ENCODE data around the gene LGR4. TPM values are rescaled to one million over a fixed set of nuclear protein-coding genes. Genes with fewer than 3 reads are reported as not detected.

LGR4 gene
- polyA plus RNA-seq, 3 donors, result 109 to 151 (median 136) TPM

- no peak for DNase-seq (ENCODE audit: extremely low read depth in 1 of 11, low read depth in 9 of 11, low spot score in 4 of 11)
Observed at GRCh38 chr11:27373392-27373791, 99.2 kb downstream of the LGR4 start.

GRCh38 chr11:27372164-27372563, 100.4 kb downstream of the LGR4 start:
- DNase-seq (ENCODE audit: extremely low read depth in 1 of 11, low read depth in 9 of 11, low spot score in 4 of 11), result no peak

GRCh38 chr11:27371489-27371888, 101.1 kb downstream of the LGR4 start:
- no peak for DNase-seq (ENCODE audit: extremely low read depth in 1 of 11, low read depth in 9 of 11, low spot score in 4 of 11)

- DNase-seq (ENCODE audit: extremely low read depth in 1 of 11, low read depth in 9 of 11, low spot score in 4 of 11), result no peak
Observed at GRCh38 chr11:27370374-27370773, 102.2 kb downstream of the LGR4 start.

DNA sequence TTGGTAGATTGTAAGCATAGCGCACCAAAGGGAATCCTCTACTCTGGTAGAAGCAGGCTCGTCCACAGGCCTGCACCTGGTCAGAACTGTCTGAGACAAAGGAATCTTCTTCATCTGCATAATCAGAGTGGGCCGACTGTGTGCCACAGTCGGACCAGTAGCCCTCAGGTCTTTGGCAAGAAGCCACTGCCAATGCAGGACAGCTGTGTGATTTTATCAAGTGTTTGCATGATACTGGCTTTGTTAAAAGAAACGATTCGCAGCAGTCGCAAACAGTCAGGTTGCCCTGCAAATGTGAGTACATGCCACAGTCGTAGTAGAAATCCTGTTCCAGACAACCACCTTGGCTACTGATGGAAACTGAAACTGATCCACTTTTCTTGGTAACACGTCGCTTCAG, 104.7 kb downstream of the LGR4 start:
- DNase-seq (ENCODE audit: extremely low read depth in 1 of 11, low read depth in 9 of 11, low spot score in 4 of 11), result no peak

GRCh38 chr11:27363576-27364117, 108.9 kb downstream of the LGR4 start:
- DNase-seq (ENCODE audit: extremely low read depth in 1 of 11, low read depth in 9 of 11, low spot score in 4 of 11), result no peak

GRCh38 chr11:27362749-27363575, 109.6 kb downstream of the LGR4 start, which contains the start of gene CCDC34:
CCDC34 (minus strand) TSS chr11:27363215; CDS start chr11:27363194, 21 bp downstream.
- DNase-seq (ENCODE audit: extremely low read depth in 1 of 11, low read depth in 9 of 11, low spot score in 4 of 11), result peak; percentile 82 to 96 (median 92)

- no peak for DNase-seq (ENCODE audit: extremely low read depth in 1 of 11, low read depth in 9 of 11, low spot score in 4 of 11)
Observed at GRCh38 chr11:27361649-27362431, 110.8 kb downstream of the LGR4 start.

- no peak for DNase-seq (ENCODE audit: extremely low read depth in 1 of 11, low read depth in 9 of 11, low spot score in 4 of 11)
Observed at GRCh38 chr11:27358296-27358695, 114.3 kb downstream of the LGR4 start.

DNA sequence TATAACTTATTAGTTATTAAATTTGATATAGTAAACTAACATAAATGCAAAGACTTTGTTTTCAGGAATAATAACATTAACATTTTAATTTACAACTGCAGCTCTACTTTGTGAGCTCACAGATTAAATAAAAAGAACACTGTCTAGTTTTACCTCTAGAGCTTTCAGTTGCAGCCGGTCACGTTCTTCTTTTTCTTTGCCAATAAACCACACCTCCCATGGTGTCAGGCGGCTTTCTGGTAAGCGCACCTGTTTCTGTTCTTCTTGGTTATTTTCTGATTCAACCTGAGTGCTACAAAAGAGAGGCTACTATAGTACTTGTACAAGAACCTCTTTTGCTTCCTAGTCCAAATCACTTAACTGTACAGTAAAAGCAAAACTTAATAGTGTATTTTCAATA, 115.3 kb downstream of the LGR4 start:
- no peak for DNase-seq (ENCODE audit: extremely low read depth in 1 of 11, low read depth in 9 of 11, low spot score in 4 of 11)

DNA sequence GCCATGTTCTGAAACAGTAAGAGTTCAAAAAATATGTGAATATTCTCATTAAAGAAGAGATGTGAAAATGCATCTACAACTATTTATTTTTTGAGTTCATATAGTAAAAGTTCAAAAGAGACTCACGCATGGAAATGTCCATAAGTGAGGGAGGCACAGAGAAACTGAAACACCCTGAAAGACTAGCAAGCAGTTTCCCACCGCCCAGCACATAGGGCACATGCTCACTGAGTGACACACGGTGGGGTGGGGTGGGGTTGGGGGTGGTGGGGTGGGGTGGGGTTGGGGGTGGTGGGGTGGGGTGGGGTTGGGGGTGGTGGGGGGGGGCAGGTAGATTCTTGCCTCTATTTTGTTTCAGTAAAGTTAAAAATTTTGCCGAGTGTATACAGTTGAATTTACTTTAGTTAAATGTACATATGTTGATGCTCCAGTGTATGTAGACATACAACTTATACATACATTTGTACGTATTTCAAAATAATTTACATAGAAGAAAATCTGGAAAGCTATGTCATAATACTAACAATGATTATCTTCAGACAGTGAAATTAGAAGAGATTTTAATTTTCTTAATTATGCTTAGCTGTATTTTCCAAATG, 115.9 kb downstream of the LGR4 start:
- DNase-seq (ENCODE audit: extremely low read depth in 1 of 11, low read depth in 9 of 11, low spot score in 4 of 11), result no peak

GRCh38 chr11:27355575-27356104, 117.0 kb downstream of the LGR4 start:
- no peak for DNase-seq (ENCODE audit: extremely low read depth in 1 of 11, low read depth in 9 of 11, low spot score in 4 of 11)

DNA sequence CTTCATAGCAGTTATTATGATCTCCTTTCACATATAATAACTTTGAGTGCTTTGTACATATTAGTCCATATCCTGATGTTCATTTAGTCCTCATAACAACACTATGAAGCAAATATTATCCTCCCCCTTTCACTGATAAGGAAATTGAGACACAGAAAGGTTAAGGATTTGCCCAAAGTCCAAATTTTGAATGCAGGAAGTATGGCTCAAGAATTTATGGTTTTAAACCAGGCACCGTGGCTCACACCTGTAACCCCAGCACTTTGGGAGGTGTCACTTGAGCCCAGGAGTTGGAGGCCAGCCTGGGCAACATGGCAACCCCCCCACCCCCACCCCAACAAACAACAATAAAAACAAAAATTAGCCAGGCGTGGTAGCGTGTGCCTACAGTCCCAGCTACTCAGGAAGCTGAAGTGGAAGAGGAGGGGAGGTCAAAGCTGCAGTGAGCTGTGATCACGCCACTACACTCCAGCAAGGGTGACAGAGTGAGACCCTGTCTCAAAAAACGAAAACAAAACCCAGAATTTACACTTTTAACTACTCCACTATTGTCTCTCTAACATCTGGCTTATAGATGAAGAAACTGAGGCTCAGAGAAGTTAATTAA, 118.1 kb downstream of the LGR4 start:
- no peak for DNase-seq (ENCODE audit: extremely low read depth in 1 of 11, low read depth in 9 of 11, low spot score in 4 of 11)

DNA sequence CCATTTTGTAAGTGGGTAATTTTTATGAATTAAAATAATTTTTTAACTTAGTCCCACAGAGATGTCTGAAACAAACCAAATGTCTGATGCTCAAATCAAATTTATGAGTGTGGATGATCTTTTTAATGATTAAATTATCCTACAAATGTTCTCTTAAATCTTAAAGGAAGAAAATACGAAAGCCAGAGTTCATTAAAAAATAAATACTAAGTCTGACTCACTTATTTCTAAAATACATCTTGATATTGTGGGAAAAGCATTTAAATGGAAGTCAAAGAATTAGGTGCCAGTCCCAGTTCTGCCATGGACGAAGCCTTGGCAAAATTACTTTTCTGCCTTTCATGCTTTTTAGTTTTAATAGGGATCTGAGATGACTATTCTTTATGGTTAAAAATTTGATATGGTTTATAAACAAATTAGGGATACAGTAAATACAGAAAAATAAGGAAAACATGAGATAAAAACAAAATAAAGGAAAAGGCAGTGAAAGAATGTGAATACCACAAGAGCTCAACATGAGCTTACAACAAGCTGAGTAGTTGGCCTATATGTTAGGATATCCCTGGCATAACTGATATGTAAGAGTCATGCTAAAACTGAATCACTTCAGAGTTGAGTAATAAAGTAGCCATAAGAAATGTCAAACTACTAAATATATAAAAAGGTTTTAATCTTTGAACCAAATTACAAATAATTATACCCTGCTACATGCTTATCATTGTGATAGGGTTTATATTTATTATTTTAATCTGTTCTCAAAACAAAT, 118.8 kb downstream of the LGR4 start:
- DNase-seq (ENCODE audit: extremely low read depth in 1 of 11, low read depth in 9 of 11, low spot score in 4 of 11), result no peak

DNA sequence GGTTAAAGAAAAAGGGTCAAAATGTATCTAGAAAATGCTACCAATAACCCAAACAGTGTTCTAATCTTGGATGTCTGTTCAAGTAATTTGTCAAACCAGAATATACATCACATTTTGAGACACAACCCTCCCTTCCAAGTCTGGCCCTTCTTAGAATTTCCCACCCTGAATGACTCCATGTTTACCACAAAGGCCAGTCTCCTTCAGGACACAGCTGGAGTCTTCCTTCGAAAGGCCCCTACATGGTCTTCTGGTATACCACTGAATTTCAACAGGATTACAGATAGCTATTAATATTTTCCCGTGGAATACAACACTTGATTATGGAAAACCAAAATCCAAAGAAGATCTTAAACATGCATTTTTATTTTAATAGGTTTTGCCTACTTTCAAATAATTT, 119.8 kb downstream of the LGR4 start:
- no peak for DNase-seq (ENCODE audit: extremely low read depth in 1 of 11, low read depth in 9 of 11, low spot score in 4 of 11)

DNA sequence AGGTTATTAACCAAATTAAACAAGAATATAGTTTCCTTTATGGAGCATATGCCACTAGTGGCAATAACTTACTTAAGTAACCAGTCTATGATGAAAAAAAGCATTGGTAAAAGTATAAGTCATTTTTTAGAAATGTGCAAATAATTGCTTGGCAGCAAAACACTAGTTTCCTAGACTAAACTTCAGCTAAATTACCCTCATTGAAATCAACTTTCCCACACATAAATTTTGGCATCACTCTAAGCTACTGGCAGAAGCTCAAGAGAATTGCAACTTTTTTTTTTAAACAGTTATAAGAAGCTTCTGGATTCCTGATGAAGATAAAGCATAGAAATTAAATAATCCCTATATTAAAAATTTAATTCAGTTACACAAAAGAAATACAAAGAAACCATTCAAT, 122.1 kb downstream of the LGR4 start:
- no peak for DNase-seq (ENCODE audit: extremely low read depth in 1 of 11, low read depth in 9 of 11, low spot score in 4 of 11)

DNA sequence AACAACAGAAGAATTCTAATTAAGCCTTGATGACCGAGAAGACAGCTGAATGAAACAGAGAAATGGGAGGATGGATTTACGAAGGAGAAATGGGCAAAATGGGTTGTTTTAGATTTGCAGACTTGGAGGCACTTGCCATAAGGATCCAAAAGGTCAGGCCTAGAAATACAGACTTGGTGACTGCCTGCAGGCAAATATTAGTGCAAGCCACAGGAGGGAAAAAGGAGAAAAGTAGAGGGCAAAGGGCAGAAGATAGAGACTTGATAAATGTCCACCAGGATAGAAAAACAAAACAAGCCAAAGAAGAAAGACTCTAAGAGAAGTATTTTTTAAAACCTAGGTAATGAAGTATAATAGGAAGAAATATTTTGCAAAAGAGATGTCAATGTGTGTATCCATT, 122.7 kb downstream of the LGR4 start:
- DNase-seq (ENCODE audit: extremely low read depth in 1 of 11, low read depth in 9 of 11, low spot score in 4 of 11), result no peak

DNA sequence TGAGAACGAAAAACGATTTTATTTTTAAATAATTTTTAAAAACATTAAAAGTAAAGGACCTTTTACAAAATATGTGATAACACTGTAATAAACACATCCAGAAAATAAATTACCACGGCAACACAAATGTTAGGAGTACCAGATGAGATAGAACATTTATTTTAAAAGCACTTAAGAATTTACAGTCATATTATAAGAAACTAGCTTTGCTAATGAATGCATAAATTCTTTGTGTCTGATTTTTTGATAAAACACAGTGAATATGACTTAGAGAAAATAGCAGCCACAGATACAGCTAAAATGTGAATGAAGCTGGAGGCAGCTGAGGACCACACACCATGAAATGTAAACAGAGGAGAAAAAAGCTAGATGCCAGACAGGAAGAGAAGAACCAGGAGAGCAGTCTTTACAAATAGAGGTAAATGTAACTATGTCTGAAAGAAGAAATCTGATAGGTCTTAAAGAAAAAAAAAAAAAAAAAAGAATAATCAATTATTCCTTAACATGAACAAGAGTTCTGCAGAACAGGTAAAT, 124.2 kb downstream of the LGR4 start:
- no peak for DNase-seq (ENCODE audit: extremely low read depth in 1 of 11, low read depth in 9 of 11, low spot score in 4 of 11)

Data from renal cortex interstitium (tissue), 11 donors.